Bronchial smooth muscle cell (primary cell): ENCODE results near the gene GRM8. TPM values are rescaled to one million over a fixed set of nuclear protein-coding genes. Genes with fewer than 3 reads are reported as not detected.

Source experiments
- total RNA-seq: library from RNA; depleted of rRNA; stranded (reverse); fragments of >200 nt; gene quantifications from 2 replicates; pipeline ENCODE4 v1.2.1, GENCODE V29; 2014

Gene GRM8
- total RNA-seq = not detected in 2 replicates

GRCh38 chr7:127252778-127253280 lies at the start of gene GRM8:
GRM8 (minus strand) TSS chr7:127252941.

Other genes starting within 250 kb of the GRM8 start
- 6.8 and 7.4 TPM in 2 replicates for gene ZNF800, start 139.8 kb upstream of the GRM8 start, total RNA-seq